HG03066 (cell line): Measurements from ENCODE around the gene ERI3.

ENCODE experiments used
- ATAC-seq: cut with Tn5 transposase; IDR thresholded peaks from one replicate; pipeline ENCODE4 v1.9.1; 2021; ENCODE audit warnings: low read depth; ENCODE audit not compliant: unreplicated experiment

ERI3 gene

DNA sequence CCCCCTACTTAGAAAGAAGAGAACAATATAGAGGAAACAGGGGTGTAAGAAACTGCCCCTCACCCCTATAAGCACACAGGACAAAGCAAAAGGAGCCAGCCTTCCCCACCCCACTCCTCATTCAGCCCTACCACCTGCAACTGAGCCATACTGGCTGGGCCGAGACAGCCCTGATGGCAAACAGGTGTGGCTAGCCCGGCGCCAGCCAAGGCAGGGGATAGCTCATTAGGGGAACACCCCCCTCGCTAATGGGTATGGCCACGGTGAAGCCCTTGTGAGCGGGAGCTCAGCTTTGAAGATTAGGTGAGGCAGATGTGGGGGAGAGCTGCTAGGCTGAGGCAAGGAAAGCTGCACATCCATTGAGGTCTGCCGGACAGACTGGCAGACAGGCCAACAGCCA, 65.5 kb downstream of the ERI3 start:
- no peak for ATAC-seq

DNA sequence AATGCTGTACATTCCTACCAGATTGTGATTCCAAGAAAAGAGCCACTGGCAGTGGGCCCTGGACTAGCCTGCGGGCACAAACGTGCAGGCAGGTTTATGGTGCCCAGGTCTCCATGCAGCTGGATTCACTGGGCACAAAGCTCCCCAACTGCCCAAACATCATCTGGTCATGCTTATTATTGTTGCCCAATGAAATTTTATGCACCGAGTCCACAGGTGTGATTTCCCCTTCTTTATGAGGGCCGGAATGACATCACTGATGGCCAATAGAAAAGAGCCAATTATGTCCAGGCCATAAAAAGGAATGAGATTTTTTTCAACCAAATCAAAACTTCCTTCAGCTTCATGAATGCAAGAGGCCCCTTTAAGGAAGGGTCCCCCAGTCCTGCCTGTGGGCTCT, 66.2 kb downstream of the ERI3 start:
- no peak for ATAC-seq

DNA sequence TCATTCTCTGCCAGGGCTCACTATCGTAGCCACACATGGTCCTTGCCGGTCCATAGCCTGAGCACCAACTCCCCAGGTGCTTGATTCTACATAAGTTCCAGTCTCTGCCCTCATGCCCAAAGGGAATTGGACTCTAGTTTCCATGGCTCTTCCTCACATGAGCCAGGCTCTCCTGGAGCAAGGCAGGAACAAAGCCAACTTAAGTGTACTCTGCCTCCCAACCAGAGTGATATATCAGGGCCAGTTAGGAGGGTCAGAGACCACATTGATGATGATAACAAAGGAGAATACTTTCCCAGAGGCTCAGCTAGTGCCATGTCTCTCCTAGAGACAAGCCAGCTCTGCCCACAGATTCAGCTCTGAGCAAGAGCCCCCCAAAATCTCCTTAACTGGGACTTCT, 70.9 kb downstream of the ERI3 start:
- no peak for ATAC-seq

DNA sequence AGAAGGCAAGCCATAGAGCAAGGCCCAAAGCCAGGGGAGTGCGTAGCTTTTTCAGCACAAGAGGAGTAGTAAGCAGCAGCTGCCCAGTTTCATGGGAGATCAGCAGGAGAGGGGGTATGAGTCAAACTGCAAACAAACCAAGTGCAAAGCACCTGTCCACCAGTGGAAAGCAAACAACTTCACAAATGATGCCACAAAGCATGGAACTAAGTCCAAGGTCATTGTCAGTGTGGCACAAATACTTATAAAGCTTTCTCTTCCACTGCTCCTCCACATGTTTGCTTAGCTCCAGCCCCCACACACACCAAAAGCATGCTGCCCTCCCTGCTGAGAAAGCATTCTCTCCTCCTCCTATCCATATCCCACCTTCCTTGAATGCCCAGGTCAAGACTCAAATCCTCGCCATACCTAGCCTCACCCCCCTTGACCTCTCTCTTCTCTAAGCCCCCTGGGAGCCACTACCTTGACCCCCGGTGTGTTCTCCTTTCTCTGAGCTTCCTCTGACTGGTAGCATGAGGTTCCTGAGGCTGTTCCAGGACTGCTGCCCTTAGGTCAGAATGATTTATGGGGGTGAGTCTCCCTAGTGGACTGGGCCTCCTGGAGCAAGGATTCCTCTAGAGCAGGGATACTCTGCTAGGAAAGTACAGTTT, 71.4 kb downstream of the ERI3 start:
- ATAC-seq = no peak

DNA sequence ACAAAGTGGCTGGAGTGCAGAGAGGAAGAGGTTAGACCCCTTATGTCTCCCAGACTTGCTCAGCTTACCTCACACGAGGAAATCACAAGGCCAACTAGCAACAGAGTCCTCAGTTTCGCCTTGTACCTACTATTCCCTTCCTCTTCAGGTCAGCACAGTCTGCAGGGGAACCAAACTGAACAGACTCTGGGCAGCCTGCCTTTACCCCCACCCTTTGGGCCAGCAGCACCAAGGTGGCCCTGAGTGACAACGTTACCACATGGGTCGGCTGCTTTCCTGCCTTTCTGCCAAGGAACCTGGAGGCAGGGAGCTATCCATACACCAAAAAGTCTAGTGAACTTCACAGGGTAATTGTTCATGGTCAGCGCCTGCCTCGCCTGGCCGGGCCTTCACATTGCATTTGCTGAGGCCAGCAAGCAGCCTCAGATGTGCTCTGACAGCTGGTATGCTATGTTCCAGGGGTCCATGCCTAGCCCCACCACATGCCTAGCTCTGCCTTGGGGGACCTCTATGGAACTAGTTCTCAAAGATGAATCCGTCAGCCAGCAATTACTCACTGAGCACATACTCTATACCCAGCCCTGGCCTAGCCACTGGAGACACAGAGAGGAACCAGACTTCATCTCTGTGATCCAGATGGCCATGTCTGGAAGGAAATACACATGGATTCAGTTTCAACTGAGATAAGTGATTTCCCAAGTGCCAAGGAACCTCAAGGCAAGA, 72.2 kb downstream of the ERI3 start:
- no peak for ATAC-seq

DNA sequence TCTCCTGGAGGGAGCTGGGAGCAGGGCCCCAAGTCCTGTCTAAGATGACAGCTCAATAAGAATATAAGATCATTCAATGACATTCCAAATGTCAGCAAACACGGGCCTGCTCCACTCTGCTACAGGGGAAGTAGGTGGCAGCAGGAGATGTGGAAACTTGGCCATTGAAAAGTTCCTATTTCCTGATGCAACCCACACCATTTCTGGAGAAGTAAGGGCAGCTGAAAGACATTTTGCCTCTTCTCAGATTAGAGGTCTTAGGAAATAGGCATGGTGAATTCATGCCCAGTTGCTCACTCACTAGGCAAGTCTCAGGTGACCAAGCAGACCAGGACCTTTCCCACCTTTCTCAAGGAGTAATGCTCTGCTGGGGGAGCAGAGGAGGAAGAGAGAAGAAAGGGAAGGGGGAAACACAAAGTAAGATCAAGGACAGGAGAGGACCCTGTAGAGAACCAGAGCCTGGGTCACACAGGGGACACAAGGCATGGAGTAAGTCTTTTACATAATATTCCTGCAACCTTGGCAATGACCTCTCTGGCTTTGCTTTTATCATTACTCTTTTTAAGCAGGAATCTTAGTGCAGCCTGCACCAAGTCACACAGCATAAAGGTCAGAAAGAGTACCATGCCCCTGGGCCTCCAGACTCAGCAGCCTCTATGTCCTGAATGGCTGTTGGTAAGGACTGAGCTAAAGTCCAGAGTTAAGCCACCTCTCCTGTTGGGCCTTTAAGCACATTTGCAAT, 72.9 kb downstream of the ERI3 start:
- no peak for ATAC-seq

DNA sequence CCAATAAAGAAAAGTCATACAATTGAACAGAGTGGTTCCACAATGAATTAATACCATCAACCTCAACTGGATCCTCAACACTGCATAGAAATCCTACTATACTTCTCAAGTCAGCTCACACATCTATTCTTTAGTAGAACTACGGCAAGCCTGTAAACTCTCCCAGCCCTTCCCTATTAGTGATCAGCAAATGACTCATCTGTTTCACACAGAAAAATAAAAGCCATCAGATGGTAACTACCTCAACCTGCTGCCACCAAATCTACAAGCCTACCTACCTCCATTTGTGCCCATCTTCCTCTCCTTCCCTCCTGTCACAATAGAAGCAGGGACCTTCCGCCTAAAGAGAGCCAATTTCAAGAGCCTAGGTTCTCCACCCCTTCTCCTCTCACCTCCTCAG, 78.2 kb downstream of the ERI3 start:
- no peak for ATAC-seq

DNA sequence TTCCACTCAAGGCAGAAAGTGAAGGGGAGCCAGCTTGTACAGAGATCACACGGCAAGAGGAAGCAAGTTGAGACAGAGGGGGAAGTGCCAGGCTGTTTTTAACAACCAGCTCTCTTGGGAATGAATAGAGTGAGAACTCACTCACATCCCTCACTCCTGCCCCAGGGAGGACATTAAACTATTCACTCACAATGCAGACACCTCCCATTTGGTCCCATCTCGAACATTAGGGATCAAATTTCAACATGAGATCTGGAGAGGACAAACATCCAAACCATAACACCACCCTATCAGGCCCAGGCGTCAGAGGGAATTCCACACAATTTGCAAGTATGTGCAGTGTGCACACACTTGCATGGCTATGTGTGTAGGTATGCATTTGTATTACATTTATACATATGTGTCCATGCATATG, 79.1 kb downstream of the ERI3 start:
- ATAC-seq = no peak

DNA sequence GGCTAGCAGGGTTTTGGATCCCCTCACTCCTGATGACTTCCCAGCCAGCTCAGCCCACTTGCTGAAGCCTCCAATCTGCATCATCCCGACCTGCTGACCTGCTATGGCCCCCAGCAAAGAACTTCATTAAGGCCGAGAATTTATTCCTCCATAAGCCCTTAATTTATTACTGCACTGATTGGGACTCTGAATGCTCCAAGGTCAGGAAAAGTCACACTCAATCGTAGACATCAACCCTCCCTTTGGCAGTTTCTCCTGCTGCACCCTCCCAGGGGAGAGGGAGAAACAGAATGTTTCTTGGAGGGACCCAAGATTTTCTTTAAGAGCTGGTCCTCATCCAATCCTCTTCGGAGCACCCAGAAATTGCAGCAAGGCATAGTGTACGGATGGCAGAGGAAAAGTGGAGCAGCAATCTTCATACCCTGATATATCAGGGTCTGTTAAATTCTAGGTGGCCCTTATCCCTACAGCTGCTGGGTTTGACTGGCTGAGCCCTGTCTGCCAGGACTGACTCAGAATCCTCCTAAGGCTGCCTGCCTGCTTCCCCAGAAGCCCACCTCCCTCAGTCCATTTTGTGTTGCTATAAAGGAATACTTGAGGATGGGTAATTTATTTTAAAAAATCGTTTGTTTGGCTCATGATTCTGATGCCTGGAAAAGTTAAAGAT, 79.6 kb downstream of the ERI3 start:
- ATAC-seq = no peak

DNA sequence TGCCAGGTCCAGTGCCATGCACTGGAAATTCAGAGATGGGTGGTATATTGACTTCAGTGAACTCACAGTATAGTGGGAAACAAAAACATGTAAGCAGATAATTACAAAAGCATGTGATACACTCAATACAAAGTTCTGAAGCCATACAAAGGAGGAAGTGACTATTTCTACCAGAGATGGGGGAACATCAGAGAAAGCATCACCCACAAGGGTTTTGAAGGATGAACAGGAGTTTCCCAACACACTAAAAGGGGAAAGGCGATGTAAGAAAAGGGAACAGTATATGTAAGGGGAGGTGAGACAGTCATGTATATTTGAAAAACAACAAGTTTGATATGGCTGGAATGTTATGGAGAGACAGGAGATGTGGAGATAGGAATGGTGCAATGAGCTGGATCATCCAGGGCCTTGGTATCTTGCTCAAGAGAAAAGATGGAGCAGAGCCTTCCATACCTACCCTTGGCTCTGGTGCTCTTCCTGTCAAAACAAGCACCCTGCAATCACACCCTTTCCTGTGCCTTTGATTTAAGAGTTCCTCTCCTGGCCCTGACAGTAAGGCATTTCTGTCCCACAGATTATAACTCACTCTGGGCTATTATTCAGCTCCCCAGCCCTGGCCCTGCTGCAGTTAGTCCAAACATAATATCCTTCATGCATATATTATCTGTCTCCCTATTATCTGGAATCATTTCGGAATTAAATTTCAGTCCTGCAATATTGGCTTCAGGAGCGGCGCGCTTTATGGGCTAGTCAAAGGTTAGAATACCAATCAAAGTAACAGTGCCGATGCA, 81.3 kb downstream of the ERI3 start:
- no peak for ATAC-seq

DNA sequence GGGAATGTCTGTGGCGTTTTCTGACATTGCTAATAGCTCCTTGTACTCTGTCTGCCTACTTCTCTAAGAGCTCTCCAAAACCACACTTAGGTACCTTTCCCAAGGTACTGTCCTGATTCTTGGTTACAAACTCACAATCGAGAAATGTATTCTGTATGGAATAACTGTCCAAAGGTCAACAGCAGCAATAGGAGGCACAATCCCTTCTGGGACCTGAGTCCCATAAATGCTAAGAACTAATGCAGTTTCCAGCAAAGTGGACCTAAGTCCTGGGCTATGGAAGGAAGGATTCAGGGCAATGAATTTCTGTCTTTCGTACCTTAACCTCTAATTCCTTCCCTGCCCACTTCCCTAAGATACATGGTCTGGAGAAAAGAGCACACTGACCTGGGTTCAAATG, 82.1 kb downstream of the ERI3 start:
- no peak for ATAC-seq

DNA sequence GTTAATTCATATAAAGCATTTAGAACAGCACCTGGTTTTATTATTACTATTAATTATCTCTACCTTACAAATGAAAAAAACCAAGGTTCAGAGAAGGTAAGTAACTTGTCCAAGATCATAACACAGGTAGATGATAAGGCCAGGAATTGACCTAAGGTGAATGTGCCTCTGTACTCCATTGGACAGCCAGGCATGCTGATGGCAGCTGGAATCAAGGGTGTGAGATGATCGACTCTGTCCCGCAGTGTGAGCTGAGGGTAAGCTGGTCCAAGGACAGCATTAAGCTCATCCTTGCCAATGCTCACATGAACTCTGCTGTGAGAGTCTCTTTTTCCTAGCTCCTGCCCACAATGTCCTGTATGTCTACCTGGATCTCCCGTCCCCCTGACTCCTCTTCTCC, 83.4 kb downstream of the ERI3 start:
- ATAC-seq = no peak

DNA sequence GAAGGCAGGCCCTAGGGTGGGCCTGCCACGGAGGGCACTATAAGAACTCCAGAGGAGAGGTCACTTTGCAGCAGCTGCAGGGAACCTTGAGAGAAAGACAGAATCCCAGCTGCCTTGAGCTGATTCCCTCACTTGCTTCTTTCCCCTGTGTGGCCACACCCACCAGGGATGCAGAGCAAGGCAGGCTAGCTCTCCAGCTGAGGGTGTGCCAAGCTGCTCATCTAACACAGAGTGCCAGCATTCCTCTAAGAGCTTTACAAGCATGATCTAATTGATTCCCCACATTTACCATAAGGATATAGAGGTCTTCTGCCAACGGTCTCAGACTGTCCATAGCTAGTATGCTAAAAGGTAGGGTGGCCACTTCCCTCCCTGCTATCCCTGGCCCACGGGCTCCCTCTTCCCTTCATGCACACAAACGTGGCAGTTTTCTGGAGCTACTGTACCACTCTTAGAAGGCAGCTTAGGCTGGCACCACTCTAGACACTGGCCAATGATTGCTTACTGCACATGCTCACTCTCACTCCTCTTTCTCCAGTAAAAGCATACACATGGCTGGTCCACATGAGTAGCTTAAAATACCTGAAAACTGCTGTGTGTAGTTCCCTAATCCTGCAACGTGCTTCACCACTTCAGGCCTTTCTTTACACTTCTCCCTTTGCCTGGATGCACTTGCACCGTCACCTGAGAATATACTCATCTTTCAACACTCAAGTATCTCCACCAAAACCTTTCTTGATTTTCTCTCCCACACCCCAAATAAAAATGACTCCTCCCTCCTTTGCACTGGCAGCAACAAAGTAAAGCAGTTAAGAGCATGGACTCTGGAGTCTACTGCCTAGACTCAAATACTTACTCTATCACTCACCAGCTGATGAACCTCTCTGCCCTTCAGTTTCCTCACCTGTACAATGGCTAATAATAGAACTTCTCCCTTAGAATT, 84.1 kb downstream of the ERI3 start:
- ATAC-seq = no peak

DNA sequence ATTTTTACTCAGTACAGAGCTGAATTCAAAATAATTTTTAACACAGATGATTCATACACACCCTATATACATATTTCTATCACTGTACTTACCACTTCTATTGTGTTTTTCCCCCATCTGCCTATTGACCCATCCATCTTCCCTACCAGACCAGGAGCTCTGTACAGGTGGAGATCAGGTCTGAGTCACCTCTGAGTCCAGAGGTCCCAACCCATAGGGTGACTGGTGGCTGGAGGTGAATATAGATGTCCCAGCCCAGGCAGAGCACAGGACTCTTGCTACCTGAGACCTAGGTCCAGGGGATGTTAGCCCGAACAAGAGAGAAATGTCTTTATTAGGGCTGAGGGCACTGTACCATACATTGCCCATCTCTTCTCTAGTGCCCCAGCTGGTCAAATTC, 87.0 kb downstream of the ERI3 start:
- ATAC-seq = no peak

DNA sequence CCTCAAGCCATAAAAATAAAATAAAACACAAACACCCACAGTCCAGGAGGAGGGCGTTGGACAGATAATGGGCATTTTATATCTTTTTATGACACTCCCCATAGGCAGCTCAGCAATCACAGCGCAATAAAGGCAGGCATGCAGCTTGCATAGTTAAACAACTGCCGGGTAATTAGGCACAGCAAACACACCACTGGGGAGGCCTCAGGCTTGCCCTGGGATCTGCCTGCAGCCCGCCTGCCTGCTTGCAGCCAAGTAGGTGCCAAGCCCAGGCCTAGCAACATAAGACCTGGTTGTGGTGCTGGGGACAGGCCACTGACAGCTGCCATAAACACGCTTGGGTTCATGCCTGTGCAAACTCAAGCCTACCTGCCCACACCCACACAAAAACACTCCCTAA, 87.6 kb downstream of the ERI3 start:
- no peak for ATAC-seq

DNA sequence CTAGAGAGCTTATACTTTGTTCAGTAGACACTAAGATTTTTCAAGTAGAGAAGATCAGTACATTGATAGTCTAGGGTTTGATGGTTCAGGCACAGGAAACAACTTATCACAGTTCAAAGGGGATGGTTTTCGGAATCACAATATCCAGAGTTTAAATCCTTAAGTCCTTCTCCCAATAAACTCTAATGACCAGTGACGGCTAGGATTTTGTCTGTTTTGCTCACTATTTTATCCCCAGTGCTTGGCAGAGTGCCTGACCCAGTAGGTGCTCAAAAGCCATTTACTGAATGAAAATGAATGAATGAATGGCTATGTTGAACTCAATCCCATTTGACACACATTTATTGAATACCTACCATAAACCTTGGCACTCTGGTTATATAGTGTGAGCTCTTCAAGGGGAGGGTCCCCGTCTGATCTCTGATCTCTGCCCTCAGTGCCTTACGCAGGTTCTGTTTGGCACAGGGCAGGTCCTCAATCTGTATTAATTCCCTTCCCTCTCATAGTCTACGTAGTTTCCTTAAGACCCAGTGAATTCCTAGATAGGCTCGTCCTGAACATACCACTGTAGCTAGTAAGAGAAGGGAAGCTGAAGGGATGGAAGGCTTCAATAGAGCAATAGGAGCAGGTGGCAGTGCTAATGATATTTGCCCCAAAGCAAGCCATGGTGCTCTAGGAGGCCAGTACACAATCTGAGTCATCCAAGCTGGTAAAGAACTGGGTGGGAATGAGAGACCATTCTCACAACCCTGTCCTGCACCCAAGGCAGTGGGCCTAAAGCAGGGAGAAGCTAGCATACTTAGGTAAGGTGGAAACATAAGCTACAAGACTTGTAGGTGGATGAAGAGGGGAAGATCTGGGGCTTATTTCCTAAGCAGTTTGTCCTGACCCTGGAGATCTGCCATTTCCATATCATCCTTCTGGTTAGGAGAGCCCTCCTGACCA, 88.4 kb downstream of the ERI3 start:
- no peak for ATAC-seq

DNA sequence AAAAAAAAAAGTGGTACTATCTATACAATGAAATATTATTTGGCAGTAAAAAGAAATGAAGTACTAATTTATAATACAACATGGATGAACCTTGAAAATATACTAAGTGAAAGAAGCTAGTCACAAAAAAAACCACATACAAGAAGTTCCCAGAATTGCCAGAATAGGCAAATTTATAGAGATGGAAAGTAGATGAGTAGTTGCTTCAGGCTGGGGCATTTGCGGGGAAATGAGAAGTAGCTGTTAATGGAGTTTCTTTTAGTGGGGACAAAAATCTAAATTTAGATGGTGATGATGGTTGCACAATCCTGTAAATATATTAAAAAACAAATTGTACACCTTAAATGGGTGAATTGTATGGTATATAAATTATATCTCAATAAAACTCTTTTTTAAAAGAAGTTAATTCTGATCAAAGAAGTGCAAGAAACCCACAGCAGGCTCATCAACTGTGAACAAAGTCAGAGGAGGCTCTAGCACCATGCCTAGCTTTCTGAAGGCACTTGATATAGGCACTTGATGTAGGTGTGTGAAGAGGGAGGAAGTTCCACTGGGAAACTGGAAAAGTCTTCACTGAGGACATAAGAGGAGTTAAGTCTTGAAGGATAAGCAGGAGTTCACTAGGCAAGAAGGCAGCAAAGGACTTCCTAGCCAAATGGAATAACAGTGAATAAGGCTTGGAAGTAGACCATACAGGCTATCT, 89.2 kb downstream of the ERI3 start:
- no peak for ATAC-seq

DNA sequence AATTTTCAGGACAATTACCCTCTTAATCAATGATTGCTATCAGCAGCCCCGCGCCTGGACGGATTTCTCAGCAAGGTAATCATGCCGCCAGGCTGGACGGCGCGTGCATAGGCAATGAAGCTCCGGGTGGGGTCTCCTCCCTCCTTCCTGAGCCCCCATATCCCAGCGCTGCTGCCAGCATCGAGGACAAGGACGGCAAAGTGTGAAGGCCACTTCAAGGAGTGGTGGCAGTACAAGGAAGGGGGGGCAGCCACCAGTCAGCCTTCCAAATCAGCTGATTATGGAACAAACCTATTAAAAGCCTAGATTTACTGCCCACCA, 90.6 kb downstream of the ERI3 start:
- no peak for ATAC-seq
